NCI-H187 (cell line): ENCODE data around the gene CDH15.
"Not testable (repeated sequence)": the region's sequence is repeated elsewhere in the genome, so short reads cannot be mapped to it uniquely, and the experiment has no call there.

Experiments
- DNase-seq, 2 experiments: peaks; one replicate each; lab custom pipeline; 2025; lab: John Stamatoyannopoulos, UW

The CDH15 gene

GRCh38 chr16:89187770-89188392 is 16.3 kb downstream of the CDH15 start:
- no peak for DNase-seq

DNA sequence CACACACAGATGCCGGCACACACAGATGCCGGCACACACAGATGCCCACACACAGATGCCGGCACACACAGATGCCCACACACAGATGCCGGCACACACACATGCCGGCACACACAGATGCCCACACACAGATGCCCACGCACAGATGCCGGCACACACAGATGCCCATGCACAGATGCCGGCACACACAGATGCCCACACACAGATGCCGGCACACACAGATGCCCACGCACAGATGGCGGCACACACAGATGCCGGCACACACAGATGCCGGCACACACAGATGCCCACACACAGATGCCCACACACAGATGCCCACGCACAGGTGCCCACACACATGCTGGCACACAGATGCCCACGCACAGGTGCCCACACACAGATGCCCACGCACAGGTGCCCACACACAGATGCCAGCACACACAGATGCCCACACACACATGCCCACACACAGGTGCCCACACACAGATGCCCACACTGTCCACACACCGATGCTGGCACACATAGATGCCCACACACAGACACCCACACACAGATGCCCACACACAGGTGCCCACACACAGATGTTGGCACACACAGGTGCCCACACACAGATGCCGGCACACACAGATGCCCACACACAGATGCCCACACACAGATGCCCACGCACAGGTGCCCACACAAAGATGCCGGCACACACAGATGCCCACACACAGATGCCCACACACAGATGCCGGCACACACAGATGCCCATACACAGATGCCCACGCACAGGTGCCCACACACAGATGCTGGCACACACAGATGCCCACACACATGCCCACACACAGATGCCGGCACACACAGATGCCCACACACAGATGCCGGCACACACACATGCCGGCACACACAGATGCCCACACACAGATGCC is 17.2 kb downstream of the CDH15 start:
- not testable (repeated sequence) for DNase-seq

GRCh38 chr16:89189358-89190025 is 17.9 kb downstream of the CDH15 start:
- DNase-seq: no peak

DNA sequence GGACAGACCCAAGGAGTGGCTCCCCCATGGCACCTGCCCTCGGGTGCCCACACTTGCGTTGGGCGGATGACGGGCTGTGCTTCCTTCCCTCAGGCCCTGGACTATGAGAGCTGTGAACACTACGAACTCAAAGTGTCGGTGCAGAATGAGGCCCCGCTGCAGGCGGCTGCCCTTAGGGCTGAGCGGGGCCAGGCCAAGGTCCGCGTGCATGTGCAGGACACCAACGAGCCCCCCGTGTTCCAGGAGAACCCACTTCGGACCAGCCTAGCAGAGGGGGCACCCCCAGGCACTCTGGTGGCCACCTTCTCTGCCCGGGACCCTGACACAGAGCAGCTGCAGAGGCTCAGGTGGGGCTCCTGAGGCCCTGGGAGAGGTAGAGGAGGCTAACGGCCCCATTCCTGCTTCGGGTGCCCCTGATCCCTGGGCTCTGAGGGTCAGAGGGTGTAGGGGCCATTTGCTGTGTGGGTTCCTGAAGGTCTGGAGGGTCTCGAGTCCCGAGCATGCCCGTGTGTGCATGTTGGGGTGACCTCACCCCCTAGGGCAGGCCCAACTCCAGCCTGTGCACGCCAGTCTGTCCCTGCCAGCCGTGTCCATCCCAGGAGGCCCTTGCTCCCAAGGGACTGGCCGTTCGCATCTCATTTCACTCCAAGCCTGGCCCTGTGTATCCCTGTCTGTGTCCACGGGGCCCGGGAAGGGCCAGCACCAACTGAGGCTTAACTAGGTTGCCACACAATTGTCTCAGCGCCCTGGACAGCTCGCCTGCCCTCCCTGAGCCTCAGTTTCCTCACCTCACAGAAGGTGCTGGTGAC is 18.8 kb downstream of the CDH15 start:
- DNase-seq: no peak

- no peak for DNase-seq
Measured at GRCh38 chr16:89191033-89191900, 19.7 kb downstream of the CDH15 start.

DNA sequence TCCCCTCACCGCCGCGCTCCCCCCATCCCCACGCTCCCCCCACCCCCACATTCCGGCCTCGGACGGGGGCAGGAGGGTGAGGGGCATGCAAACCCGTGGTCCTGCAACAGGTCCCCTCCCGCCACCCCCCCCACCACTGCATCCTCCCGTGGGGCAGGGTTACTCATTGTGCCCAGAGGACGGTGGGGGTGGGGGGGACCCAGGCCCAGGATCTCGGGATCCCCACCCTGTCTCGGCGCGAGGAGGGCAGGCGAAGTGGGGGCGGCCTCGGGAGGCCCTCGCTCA is 20.3 kb downstream of the CDH15 start:
- DNase-seq: no peak

- DNase-seq: not testable (repeated sequence)
Measured at GRCh38 chr16:89192186-89192955, 20.8 kb downstream of the CDH15 start.

DNA sequence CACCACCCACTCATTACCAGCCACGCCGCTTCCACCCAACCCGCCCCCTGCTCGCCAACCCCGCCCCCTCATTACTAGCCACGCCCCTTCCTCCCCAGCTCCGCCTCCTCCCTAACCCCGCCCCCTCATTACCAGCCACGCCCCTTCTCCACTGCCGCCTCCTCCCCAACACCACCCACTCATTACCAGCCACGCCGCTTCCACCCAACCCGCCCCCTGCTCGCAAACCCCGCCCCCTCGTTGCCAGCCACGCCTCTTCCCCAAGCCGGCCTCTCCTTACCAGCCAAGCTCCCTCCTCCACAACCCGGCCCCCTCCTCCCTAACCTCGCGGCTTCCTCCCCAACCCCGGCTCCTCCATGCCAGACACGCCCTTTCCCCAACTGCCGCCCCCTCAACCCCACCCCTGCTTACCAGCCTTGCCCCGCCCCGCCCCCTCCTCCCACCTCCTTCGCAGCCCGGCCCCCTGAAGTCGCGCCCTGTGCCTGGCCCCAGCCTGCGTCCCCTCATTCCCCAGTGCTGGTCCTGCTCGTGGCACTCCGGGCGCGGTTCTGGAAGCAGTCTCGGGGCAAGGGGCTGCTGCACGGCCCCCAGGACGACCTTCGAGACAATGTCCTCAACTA is 21.5 kb downstream of the CDH15 start:
- no peak for DNase-seq

- no peak for DNase-seq
Measured at GRCh38 chr16:89193576-89194293, 22.2 kb downstream of the CDH15 start.

GRCh38 chr16:89194340-89195311 is 23.1 kb downstream of the CDH15 start:
- DNase-seq: no peak

- no peak for DNase-seq
Measured at GRCh38 chr16:89195521-89196171, 24.1 kb downstream of the CDH15 start.

DNA sequence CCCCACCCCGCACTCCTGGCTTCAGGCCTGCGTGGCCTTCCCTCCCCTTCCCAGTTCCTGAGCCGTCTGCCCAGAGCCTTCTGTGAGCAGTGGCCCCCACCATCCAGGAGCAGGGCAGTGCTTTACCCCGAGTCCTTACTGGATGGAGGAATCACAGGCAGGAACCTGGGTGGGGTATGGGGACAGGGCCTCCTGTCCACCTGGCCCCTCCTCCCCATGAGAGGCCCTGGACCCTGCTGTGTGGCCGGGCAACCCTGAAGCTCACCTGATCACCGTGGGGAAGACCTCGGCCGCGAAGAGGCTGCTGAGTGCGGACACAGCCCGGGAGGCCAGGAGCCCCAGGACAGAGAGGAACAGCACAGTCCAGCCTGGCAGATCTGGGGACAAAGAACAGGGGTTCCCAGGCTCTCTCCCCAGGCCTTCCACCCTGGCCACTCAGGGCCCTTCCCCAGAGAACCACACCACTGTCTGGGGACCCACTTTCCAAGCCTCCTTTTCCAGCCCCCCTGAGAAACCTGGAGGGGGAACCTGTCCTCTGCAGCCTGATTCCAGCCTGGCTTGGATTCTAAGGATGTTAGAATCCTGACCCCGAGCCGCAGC is 25.6 kb downstream of the CDH15 start:
- no peak for DNase-seq

DNA sequence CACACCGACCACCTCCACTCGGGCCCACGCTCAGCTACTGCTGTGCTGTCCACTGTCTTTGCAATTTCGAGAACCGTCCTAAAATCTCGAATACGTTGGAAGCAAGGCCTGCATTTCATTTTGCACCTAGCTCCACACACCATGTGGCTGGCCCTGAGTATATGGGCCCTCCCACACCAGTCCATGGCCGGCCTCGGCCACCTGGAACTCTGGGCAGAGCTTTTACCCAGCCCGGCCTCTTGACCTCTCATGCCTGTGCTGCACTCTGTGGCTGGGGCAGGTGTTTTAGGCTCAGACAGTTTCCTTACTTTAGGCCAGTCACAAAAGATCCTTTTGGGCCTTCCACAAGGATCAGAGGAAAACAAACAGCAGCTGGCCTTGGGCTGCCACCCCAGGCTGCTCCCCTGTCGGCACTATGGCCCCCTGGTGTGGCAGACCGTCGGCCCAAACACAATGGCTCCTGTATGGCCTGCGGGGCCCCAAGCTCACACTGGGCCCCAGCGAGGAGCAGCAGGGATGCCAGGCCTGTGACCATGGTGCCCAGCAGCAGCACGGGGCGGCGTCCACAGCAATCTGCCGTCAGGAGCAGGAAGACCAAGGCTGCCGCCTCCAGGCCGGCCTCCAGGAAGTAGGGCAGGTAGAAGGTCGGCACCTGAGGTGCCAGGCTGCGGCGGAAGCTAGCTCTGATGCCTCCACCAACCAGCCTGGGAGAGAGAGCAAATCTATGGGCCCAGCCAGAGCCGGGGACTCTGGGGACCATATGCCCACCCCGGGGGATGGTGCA is 26.3 kb downstream of the CDH15 start:
- no peak for DNase-seq

DNA sequence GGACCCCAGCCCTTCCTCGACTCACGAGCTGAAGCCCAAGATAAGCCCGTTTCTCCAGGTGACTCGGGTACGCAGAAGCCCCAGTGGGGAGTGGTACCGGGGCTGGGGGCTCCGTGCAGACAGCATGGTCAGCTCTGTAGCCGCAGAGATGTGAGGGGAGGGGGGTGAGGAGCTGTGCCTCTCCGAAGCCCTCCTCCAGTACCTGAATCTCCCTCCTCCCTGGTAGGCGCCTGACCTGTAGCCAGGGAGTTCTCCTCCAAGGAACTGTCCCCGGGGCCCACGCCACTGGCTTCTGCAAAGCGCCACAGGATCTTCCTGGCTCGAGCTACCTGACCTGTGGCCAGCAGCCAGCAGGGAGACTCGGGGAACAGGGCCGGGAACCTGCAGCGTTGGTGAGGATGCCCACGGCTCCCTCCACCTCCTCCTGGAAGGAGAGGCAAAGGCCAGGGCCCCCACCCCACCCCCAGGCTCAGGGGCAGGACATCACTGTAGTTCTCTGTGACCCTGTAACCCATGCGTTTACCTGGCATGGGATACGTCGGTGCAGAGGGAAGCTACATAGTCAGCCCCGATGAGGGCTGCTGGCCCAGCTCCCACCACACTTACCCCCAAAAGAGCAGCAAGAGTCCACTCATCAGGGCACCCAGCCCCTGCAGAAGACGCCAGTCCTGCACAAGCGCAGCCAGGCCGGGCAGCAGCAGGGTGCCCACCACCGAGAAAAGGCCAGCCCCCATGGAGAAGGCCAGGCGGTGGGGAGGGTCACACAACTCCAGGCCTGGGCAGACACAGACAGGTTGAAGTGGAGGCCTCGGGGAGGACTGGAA is 27.1 kb downstream of the CDH15 start:
- no peak for DNase-seq
